Activated CD4-positive, alpha-beta T cell treated with anti-CD3 and anti-CD28 coated beads, Interleukin-2, Interleukin-4, amounts not matched to agents 100 ng/mL and 50 ng/mL, durations not matched to agents 16 hours and 8 hours (primary cell): Measurements from ENCODE around the gene ZCCHC24.
"Not testable (repeated sequence)": the region's sequence is repeated elsewhere in the genome, so short reads cannot be mapped to it uniquely, and the experiment has no call there.

ENCODE experiments used
- DNase-seq: peaks from one replicate; pipeline ENCODE4 v3.0.0-alpha.2; 2020; ENCODE audit warnings: low spot score

Gene ZCCHC24

DNA sequence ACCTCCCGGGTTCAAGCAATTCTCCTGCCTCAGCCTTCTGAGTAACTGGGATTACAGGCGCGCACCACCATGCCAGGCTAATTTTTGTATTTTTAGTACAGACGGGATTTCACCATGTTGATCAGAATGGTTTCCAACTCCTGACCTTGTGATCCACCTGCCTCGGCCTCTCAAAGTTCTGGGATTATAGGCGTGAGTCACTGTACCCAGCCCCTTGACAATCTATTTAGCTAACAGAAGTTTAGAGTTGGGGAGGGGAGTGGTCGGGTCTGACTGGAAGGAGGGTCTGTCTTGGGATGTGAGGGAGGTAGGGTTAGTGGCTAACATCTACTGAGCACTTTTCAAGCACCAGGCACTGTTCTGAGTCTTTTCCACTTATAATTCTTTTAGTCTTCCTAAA, 27.0 kb upstream of the ZCCHC24 start:
- no peak for DNase-seq

DNA sequence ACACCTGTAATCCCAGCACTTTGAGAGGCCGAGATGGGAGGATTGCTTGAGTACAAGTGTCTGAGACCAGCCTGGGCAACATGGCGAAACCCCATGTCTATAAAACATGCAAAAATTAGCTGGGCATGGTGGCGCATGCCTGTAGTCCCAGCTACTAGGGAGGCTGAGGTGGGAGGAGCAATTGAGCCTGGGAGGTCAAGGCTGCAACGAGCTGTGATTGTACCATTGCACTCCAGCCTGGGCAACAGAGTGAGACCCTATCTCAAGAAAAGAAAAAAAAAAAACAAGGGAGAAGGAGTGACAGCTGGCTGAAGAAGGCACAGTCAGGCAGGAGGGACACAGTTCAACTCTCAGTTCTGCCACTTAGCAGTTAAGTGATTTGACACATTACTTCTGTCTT, 26.4 kb upstream of the ZCCHC24 start:
- no peak for DNase-seq

DNA sequence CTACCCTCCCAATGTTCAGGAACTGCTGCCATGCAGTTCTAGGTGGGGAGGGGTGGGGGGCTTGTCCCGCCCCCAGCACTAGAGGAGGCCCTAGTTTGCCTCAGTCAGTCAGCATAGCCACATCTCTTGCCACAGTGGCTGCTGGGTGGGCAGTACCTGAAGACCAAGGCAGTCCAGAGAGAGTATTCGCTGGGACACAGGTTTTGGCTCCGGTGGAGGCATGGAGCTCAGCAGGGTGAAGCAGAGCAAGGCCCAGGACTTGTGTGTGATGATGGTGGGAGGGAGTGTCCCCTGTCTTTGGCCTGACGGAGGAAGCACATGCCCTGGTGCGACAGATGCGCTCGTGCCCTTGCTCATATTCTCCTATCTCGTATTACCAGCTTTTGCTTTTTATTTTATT, 24.7 kb upstream of the ZCCHC24 start:
- DNase-seq, result no peak

DNA sequence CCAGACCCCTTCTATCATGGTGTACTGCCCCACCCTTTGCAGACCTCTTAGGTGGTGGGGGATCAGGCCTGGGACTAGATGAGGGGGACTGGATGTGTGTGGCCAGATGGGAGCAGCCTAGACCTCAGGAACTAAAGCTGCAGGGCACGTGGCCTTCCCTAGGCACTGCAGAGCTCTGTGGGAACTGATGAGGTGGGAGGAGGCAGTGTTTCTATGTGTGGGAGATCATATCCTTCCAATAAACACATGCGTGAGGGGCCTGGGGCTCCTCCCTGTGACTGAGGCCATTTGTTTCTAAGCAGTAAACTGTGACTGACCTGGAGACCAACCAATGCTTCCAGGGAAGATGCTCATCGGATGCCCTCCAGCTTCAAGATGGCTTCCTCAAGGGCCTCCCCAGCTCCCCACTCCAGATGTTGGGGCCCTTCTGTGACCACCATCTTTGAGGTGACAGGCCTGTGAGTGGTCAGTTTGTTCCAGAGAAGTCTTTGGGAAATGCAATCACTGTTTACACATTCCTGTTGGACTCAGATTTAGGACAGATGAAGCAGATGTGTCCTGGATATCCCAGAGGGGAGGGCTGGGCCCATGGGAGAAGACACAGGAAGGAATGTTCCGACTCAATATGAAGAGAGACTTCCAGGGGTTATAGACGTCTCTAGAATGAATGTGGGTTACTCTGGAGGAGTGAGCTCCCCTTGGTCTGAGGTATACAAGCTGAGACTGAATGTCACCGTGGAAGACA, 23.6 kb upstream of the ZCCHC24 start:
- DNase-seq, result no peak

DNA sequence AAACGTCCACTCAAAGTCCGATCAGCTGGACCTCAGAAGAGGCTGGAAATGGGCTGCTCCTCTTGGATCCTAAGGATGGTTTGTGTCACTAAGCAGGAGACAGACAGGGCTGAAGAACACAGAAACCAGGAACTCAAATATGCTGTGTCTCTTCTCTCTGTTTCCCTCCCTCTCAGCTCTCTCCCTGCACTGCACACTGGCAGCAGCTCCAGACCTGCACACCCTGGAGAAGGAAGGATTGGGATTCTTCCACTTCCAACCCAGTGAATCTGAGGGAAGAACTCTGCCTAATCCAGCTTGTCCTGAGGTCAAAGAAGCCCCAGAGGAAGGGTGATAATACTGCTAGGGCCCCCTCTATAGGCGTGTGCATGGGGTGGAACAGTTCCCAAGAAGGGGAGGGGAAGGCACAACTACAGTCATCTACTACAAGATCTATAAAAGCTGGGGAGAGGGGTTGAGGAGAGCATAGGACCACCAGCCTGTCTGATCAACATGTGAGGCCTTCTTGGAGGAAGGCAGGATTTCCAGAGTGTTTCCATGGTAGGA, 22.7 kb upstream of the ZCCHC24 start:
- no peak for DNase-seq

DNA sequence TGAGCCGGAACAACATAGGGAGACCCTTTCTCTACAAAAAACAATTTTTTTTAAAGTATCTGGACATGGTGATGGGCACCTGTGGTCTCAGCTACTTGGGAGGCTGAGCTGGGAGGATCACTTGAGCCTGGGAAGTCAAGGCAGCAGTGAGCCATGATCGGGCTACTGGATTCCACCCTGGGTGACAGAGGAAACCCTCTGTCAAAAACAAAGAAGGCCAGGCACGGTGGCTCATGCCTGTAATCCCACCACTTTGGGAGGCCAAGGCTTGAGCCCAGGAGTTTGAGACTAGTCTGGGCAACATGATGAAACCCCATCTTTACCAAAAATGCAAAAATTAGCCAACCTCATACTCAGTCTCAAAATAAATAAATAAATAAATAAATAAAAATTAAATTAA, 19.9 kb upstream of the ZCCHC24 start:
- DNase-seq, result no peak

DNA sequence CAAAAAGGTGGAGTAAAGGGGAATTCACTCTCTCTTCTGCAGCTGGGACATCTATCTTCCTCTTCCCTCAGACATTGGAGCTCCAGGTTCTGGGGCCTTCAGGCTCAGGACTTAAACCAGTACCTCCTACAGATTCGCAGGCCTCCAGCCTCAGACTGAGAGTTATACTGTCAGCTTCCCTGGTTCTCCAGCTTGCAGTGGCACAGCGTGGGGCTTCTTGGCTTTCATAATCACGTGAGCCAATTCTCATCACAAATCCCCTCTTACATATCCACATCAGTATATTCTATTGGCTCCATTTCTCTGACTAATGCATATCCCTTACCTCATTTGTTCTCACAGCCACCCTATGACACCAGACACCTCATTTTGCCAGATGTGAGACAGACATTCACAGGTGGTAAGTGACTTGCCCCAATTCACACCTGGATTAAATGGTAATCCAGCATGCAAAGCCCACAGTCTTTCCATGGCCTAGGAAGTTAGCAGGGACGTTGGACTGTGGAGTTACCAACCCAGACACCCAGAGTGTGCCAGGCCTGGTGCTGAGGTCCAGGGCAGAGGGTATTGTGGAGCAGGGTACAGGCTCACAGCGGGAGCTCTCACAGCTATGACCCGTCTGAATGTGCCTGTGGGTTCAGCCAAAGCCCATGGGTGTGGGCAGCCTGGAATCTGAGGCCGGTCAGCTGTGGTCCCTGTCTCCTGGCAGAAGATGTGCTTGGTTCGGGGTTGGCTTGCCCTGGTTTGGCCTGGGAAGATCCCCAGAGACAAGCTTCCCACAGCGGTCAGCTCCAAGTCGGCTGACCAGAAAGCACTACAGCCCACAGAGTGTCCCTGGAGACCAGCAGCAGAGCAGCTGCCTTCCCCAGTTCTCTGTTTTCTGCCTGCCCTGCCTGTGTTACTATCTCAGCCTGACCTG, 18.4 kb upstream of the ZCCHC24 start:
- no peak for DNase-seq

DNA sequence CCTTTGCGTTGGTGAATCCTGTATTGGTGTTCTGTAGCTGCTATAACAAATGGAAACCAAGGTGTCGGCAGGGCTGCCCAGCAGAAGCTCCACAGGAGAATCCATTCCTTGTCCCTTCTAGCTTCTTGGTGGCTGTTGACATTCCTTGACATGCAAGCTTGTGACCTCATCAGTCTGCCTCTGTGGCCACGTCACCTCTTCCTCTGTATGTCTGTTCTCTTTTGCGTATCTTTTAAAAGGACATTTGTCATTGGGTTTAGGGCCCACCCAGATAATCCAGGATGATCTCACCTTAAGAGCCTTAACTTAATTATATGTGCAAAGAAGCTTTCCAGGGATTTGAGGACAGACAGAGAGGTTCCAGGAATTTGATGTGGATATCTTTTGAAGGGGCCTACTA, 15.3 kb upstream of the ZCCHC24 start:
- DNase-seq, result no peak

DNA sequence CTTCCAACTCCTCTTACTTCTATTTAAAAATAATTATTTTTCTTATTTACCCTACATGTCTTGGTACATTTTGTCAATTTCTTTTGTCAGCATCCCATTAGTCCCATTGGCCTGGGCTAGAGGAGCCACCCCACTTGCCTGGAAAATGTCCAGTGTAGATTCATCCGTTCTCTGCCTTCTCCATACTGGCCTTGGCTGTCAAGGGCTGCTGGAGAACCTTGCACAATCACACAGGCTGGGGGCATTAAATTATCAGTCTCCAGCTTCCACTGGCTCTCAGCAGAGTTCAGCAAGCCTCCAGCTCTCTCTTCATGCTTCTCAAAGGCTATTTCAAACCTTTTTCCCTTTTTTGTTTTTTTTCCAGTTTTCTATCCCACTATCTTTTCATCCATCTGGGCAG, 13.8 kb upstream of the ZCCHC24 start:
- no peak for DNase-seq

DNA sequence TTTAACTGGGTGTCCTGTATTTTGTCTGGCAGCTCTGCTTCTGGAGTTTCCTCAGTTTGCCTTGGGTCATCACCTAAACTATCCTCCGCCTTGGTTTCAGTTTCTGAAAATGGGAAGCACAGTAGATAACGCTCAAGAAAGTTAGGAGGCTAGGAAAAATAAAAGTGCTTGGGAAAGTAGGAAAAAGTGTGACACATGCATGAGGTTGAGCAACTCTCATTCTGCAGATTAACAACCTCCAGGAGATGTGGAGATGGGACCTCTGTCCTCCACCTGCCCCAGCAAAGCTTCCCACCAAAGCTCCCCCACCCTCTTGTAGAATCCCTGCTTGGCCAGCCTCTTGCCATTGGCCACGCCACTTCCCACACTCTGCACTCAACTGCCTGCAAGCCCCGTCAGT, 13.1 kb upstream of the ZCCHC24 start:
- DNase-seq, result no peak

DNA sequence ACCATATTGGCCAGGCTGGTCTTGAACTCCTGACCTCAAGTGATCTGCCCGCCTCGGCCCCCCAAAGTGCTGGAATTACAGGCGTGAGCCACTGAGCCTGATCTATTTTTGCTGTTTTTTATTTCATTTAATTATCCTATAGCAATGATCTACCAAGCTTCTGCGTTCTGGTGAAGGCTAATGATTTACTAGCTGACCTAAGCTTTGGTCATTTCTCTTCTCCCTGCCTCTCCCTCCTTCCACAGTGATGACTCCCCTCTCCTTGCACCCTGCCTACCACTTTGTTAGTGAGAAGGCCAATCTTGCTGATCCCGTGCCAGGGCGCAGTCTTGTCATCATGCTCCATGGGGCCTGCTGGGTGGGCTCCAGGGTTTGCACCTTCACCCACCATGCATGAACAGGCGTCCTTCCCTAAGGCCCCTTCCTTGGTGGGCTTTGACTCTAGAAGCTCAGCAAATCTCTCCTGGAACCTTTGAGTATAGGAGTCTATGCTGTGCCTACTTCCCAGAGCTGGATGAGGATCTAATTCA, 11.9 kb upstream of the ZCCHC24 start:
- no peak for DNase-seq

DNA sequence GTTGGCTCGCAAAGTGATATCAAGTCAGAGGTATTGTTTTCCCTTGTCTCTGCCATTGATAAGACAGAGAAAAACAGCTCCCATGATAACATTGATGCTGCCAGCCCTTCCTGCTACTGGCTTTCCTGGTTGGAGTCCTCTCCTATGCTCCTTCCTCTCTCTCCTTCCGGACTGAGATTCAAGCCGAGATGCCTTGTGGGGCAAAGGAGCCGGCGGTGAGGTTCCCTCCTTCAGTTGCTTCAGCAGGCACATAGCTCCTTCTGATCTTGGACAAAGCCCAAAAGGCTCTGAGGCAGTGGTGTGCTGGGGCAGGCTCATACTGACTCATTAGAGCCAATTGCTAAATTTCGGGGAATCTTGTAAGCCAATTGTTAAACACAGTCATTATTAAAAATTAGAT, 8.8 kb upstream of the ZCCHC24 start:
- no peak for DNase-seq

DNA sequence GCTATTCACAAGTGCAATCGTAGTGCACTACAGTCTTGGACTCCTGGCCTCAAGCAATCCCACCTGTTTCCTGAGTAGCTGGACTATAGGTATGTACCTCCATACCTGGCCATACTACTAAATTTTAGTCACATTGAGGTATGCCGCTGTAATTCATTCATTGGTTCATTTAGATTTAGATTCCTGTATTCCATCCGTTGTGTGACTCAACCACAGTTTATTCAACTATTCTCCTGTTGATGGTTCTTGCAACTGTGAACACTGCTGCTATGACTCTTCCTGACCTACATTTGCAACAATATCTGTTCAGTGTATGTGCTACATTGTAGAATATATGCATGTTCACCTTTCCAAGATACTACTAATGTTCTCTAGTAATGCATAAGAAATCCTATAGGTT, 8.0 kb upstream of the ZCCHC24 start:
- no peak for DNase-seq

DNA sequence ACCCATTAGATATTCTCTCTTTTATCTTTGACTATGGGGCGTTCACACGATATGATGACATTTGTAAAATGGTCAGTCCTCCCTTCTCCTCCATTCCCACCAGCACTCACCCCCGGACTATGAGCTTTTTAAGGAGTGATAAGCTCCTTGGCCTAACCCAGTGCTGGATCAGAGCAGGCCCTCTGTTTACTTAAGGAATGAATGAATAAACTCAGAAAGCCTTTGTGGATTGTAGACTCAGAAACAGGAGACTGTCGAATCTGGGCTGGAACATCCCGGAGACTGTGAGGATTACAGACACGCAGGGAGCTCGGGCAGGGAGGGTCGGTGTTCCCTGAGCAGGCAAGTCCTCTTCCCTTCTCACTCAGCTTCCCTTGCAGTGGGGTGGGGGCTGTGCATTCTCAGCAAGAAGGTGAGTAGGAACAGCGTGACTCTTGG, 6.8 kb upstream of the ZCCHC24 start:
- DNase-seq, result no peak

DNA sequence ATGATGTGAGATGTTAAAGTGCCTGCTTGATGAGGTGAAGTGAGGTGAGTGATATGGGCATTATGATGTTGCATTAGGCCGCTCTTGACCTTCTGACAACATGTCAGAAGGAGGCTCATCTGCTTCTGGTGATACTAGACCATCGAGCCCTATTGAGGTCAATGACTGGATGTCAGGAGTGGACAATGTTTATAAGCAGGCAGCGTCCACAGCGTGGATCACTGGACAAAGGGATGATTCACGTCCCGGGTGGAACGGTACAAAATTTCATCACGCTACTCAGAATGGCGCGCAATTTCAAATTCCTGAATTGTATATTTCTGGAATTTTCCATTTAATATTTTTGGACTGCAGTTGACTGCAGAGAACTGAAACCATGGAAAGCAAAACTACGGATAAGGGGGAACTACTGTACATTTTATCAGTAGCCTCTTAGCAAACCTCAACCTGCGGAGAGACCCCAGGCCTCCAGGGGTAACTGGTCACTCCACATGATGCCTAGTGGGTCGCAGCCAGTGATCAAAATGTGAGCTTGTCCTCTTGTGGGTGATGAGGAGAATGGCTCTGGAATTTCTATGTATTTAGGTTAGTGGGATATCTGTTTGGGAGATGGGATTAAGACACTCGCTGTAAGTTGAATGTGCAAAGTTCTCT, 5.7 kb upstream of the ZCCHC24 start:
- no peak for DNase-seq

DNA sequence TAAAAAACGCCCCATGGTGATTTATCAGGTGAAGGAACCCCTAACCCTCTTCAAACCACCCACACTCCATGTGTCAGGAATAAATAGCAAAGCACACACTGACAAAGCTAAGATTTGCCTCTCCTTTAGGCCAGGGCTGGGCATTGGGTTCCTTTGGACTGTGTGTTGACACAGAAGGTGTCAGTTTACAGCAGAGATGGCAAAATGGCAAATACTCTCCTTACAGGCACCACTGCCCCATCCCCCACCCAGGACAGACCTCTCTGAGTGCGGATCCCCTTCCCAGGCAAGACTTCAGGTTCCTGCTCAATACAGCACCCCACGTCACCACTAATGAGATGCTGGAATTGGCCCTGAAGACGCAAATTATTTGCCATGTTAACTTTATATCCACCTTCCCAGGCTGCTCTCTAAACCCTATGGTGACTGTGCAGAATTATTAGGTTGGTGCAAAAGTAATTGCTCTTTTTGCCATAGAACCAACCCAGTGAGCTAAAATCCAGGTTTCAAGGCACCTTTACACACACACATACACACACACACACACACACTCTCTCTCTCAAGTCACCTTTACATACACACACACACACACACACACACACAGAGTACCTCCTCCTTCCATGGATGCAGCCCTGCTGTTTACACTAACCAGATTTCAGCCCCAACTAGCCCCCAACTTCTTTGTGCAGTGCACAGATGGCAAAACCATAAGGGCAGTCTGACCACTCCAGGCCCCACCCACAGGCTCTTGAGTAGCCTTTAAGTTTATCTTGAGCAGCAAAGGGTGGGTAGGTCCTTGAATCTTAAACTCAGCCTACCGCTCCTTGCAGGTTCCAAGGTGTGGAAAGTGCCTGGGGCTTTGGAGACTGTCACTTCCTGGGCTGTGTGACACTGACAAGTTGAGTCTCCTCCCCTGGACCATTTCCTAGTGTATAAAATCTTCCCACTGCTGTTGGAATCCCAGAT, 4.0 kb upstream of the ZCCHC24 start:
- DNase-seq, result no peak

DNA sequence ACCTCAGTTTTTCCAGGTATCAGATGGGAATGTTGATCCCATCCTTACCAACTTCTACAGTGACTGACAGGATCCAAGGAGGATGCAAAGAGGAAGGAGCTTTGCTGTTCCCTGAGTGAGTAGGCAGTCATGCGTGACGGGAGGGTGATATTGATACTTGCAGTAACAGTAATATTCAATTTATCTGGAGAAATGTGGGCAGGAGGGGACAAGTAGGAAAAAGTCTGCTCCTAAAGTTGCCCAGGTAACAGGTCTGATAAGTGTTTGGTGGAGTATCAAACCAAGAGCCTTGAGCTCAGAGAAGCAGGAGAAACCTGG, 3.3 kb upstream of the ZCCHC24 start:
- no peak for DNase-seq

DNA sequence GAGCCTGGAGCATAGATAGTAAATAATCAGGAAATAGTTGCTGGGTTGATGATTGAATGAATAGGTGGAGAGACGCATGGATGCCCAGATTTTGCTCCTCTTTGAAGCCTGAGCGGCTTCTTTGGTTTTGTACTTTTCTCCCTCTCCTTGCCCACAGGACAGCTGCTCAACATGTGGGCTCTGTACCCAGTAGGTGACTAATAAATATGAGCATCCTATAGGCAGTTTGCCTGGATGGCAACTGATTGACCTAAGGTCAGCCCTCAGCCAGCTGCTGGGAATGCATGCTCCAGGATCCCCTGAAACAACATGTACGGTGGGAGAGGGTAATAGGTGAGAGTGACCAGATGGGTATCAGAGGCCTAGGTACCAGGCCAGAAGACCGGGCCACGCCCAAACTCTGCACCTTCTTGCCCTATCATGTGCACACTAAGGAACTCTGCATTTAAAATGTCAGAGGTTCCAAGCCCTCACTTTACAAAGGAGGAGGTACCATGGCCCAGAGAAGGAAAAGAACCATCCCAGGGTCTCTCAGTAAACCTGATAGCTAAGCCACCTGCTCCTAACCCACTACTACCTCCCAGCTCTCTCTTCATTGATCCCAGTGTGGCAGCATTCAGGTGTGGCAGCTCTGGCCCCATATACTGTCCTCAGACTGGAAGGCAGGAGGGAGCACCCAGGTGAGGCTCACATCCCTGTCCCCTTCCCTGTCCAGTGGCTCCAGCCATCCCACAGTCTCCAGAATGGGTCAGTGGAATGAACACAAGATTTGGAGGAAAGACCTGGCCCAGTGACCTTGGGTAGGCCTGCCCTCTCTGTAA, 2.7 kb upstream of the ZCCHC24 start:
- DNase-seq, result no peak

DNA sequence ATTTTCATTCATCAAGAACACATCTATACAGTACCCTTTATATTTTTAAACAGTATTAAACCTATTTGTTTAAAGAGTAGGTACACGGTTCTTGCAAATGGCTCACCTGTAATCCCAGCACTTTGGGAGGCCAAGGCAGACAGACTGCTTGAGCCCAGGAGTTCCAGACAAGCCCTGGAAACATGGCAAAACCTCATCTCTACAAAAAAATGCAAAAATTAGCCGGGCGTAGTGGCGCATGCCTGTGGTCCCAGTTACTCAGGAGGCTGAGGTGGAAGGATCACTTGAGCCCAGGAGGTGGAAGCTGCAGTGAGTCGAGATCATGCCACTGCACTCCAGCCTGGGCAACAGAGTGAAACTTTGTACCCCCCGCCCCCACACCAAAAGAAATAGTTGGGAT, 1.8 kb upstream of the ZCCHC24 start:
- DNase-seq, result not testable (repeated sequence)

DNA sequence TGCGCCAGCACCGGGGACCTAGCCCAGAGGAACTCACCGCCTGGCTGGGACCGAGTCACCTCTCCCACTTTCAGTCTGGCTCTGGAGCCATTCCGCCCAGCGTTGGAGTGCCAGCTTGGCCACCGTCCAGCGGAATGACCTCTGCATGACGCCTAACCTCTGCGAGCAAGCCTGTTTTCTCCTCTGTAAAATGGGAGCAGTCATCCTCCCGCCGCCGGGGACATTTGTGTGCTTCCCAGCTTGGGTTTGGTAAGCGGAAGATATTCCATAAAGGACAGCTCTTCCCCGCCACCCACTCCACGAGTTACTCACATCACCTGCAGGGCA, 1.3 kb upstream of the ZCCHC24 start:
- no peak for DNase-seq
